Cardiac septum (tissue), 1 donor: ENCODE measurements around the gene PLXNA4. TPM values are rescaled to one million over a fixed set of nuclear protein-coding genes. Genes with fewer than 3 reads are reported as not detected.

ENCODE experiments used
- DNase-seq: peaks from one replicate; pipeline ENCODE4 v3.0.0-alpha.2; 2020; ENCODE audit warnings: low spot score
- intact Hi-C: fragments of 100-400 bp; cut with DNase I; formaldehyde crosslinking; loops from one replicate; pipeline ENCODE4 v1.14.0; 2022
- total RNA-seq: library from RNA; stranded (reverse); fragmentation: NEBNext Ultra II Directional; extraction: Animal tissue kit (Norgen Biotek cat#: 25700); gene quantifications from one replicate; pipeline ENCODE4 v1.2.1, GENCODE V29; 2021
- donor health status: DM: no; HTN: no; CAD: no.

PLXNA4 gene
- total RNA-seq, 1 donor from 2014 or later: 12.8 TPM

GRCh38 chr7:132516042-132516840 lies 60.0 kb downstream of the PLXNA4 start:
- intact Hi-C loops: no loop called here
- no peak for DNase-seq

GRCh38 chr7:132515181-132515580 lies 61.1 kb downstream of the PLXNA4 start:
- intact Hi-C loops: no loop called here
- DNase-seq: no peak

GRCh38 chr7:132514430-132514829 lies 61.8 kb downstream of the PLXNA4 start:
- intact Hi-C loops: loop anchor here (5.0 kb wide), 1 partner anchor 447 kb away; no protein-coding TSS in a partner anchor
- no peak for DNase-seq

- no peak for DNase-seq
- intact Hi-C loops: loop anchor here (5.0 kb wide), 1 partner anchor 445 kb away; no protein-coding TSS in a partner anchor
These were observed 64.3 kb downstream of the PLXNA4 start for GRCh38 chr7:132511921-132512320.

- no peak for DNase-seq
- intact Hi-C loops: loop anchor here (5.0 kb wide), 1 partner anchor 444 kb away; no protein-coding TSS in a partner anchor
These were observed 64.9 kb downstream of the PLXNA4 start for GRCh38 chr7:132511387-132511786.

GRCh38 chr7:132509643-132510042 lies 66.6 kb downstream of the PLXNA4 start:
- intact Hi-C loops: loop anchor here (5.0 kb wide), 1 partner anchor 442 kb away; no protein-coding TSS in a partner anchor

GRCh38 chr7:132508724-132509353 lies 67.4 kb downstream of the PLXNA4 start:
- DNase-seq: no peak
- intact Hi-C loops: no loop called here

More at GRCh38 chr7:132509643-132510042, 66.6 kb downstream of the PLXNA4 start:
- DNase-seq: no peak

GRCh38 chr7:132504852-132505251 lies 71.4 kb downstream of the PLXNA4 start:
- no peak for DNase-seq
- intact Hi-C loops: loop anchor here (5.0 kb wide), 2 partner anchors 113 to 188 kb away; no protein-coding TSS in a partner anchor

GRCh38 chr7:132504071-132504470 lies 72.2 kb downstream of the PLXNA4 start:
- intact Hi-C loops: loop anchor here (5.0 kb wide), 2 partner anchors 112 to 187 kb away; no protein-coding TSS in a partner anchor
- DNase-seq: no peak

- intact Hi-C loops: loop anchor here (5.0 kb wide), 2 partner anchors 111 to 186 kb away; no protein-coding TSS in a partner anchor
- no peak for DNase-seq
These were observed 72.9 kb downstream of the PLXNA4 start for GRCh38 chr7:132503415-132503814.

GRCh38 chr7:132501956-132502355 lies 74.3 kb downstream of the PLXNA4 start:
- DNase-seq: no peak
- intact Hi-C loops: loop anchor here (5.0 kb wide), 2 partner anchors 110 to 185 kb away; no protein-coding TSS in a partner anchor

GRCh38 chr7:132500727-132501440 lies 75.4 kb downstream of the PLXNA4 start:
- intact Hi-C loops: loop anchor here (5.0 kb wide), 2 partner anchors 109 to 184 kb away; no protein-coding TSS in a partner anchor
- DNase-seq: no peak

GRCh38 chr7:132499487-132499886 lies 76.8 kb downstream of the PLXNA4 start:
- DNase-seq: no peak
- intact Hi-C loops: no loop called here

GRCh38 chr7:132499065-132499464 lies 77.2 kb downstream of the PLXNA4 start:
- intact Hi-C loops: no loop called here
- DNase-seq: no peak

- DNase-seq: no peak
- intact Hi-C loops: no loop called here
These were observed 78.0 kb downstream of the PLXNA4 start for GRCh38 chr7:132498319-132498718.

- intact Hi-C loops: no loop called here
These were observed 79.2 kb downstream of the PLXNA4 start for GRCh38 chr7:132497098-132497497.

GRCh38 chr7:132495936-132496335 lies 80.3 kb downstream of the PLXNA4 start:
- intact Hi-C loops: no loop called here
- DNase-seq: no peak

More at GRCh38 chr7:132497098-132497497, 79.2 kb downstream of the PLXNA4 start:
- no peak for DNase-seq

- intact Hi-C loops: no loop called here
- no peak for DNase-seq
These were observed 81.8 kb downstream of the PLXNA4 start for GRCh38 chr7:132494474-132494873.

- no peak for DNase-seq
- intact Hi-C loops: no loop called here
These were observed 83.3 kb downstream of the PLXNA4 start for GRCh38 chr7:132492823-132493445.
